Measurements from ENCODE around the gene CLDN14. TPM values are rescaled to one million over a fixed set of nuclear protein-coding genes. Genes with fewer than 3 reads are reported as not detected.
A peak's percentile ranks its signal among the peaks of the same experiment; 100 is the strongest.

Gene CLDN14
- total RNA-seq, 1 experiment from 2014 or later, result 8.9 TPM

DNA sequence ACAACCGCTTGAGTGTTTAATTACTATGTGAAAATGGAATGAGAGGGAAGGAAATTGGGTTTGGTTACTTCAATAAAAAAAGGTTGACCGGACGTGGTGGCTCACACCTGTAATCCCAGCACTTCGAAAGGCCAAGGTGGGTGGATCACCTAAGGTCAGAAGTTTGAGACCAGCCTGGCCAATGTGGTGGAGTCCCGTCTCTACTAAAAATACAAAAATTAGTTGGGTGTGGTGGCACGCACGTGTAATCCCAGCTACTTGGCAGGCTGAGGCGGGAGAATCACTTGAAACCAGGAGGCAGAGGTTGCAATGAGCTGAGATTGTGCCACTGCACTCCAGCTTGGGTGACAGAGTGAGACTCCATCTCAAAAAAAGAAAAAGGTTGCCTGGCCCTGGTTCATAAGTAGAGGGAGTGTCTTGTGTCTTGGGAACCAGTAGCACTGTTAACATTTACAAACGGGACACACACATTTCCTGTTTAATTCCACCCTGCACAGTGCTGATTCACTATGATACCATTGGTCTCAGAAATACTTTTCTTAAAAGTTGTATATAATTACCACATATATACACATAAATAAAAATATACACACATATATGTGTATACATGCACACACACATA is 27.6 kb upstream of the CLDN14 start:
- Histone ChIP-seq H3K9ac (ENCODE audit: low read length) (no peak overlapping the region), H3K4me2 (ENCODE audit: low read length) (peak overlapping the region; percentile 35), H3K9me2 (replicated peaks; ENCODE audit: low read length) (no peaks in the 10 kb centered on the region), H2AFZ (ENCODE audit: low read length) (no peak overlapping the region), H3F3A (ENCODE audit: low read length, unreplicated experiment) (peaks cover 7% of the 10 kb centered on the region), H3K9me3 (ENCODE audit: low read length) (no peaks in the 10 kb centered on the region), H3K79me2 (ENCODE audit: low read length) (no peaks in the 10 kb centered on the region), H3K4me3 (ENCODE audit: low read length) (no peak overlapping the region), H4K20me1 (ENCODE audit: low read length) (no peaks in the 10 kb centered on the region), H3K4me1 (ENCODE audit: insufficient read depth, low read length) (peaks cover 50% of the 10 kb centered on the region), H3K27me3 (ENCODE audit: low read length) (no peaks in the 10 kb centered on the region), H3K36me3 (ENCODE audit: low read depth, low read length) (no peaks in the 10 kb centered on the region), H3K27ac (ENCODE audit: low read length) (peak overlapping the region; percentile 69)
- intact Hi-C loops (cut with micrococcal nuclease), result loop anchor here (10.0 kb wide), 1 partner anchor 157 kb away; no protein-coding TSS in a partner anchor
- TF ChIP-seq EZH2phosphoT487 (IDR thresholded peaks at IDR 0.05; ENCODE audit: borderline replicate concordance, low read length), result no peak
- no peak for TF ChIP-seq EZH2 (IDR thresholded peaks at IDR 0.05; ENCODE audit: low read length, unreplicated experiment)
- no peak for TF ChIP-seq CTCF (conservative IDR thresholded peaks at IDR 0.05; ENCODE audit: low read depth, low read length)
- ChIA-PET POLR2A (ENCODE audit: unreplicated experiment) (interaction anchor here (0.5 kb wide), 1 partner anchor 187 kb away, joined by 6 read pairs; the partner anchor contains the start of gene MORC3), CTCF (interaction anchor here (0.8 kb wide), 1 partner anchor 30 kb away, joined by 5 read pairs; no protein-coding TSS in a partner anchor)
- peak; percentile 42 for DNase-seq
- BruUV-seq (replicated peaks), result no TSS peak
- ATAC-seq, result peak; percentile 66

- H3K79me2 ChIP-seq (ENCODE audit: low read length), result no peaks in the 10 kb centered on the region
- H3K27me3 ChIP-seq (ENCODE audit: low read length), result no peaks in the 10 kb centered on the region
- POLR2A ChIA-PET (ENCODE audit: unreplicated experiment), result no interaction called here
- no peak overlapping the region for H3K9ac ChIP-seq (ENCODE audit: low read length)
- H3F3A ChIP-seq (ENCODE audit: low read length, unreplicated experiment), result peaks cover 7% of the 10 kb centered on the region
- no peaks in the 10 kb centered on the region for H4K20me1 ChIP-seq (ENCODE audit: low read length)
- H3K4me2 ChIP-seq (ENCODE audit: low read length), result no peak overlapping the region
- peaks cover 50% of the 10 kb centered on the region for H3K4me1 ChIP-seq (ENCODE audit: insufficient read depth, low read length)
- BruUV-seq (replicated peaks), result no TSS peak
- H3K27ac ChIP-seq (ENCODE audit: low read length), result no peak overlapping the region
- no peaks in the 10 kb centered on the region for H3K9me2 ChIP-seq (replicated peaks; ENCODE audit: low read length)
- H3K4me3 ChIP-seq (ENCODE audit: low read length), result no peak overlapping the region
- intact Hi-C loops (cut with micrococcal nuclease), result loop anchor here (10.0 kb wide), 1 partner anchor 158 kb away; no protein-coding TSS in a partner anchor
- ATAC-seq (no peak), DNase-seq (no peak)
- H3K36me3 ChIP-seq (ENCODE audit: low read depth, low read length), result no peaks in the 10 kb centered on the region
- no peaks in the 10 kb centered on the region for H3K9me3 ChIP-seq (ENCODE audit: low read length)
- CTCF ChIA-PET, result no interaction called here
- no peak overlapping the region for H2AFZ ChIP-seq (ENCODE audit: low read length)
- TF ChIP-seq EZH2 (IDR thresholded peaks at IDR 0.05; ENCODE audit: low read length, unreplicated experiment) (no peak), CTCF (conservative IDR thresholded peaks at IDR 0.05; ENCODE audit: low read depth, low read length) (no peak), EZH2phosphoT487 (IDR thresholded peaks at IDR 0.05; ENCODE audit: borderline replicate concordance, low read length) (no peak)
These were observed 26.6 kb upstream of the CLDN14 start for GRCh38 chr21:36506482-36506881.
